ENCODE data around the gene ACACA. TPM values are rescaled to one million over a fixed set of nuclear protein-coding genes. Genes with fewer than 3 reads are reported as not detected.
"Not testable (repeated sequence)": the region's sequence is repeated elsewhere in the genome, so short reads cannot be mapped to it uniquely, and the experiment has no call there.

The ACACA gene
- polyA plus RNA-seq, 3 donors from 2014 or later: 3.3 to 7.0 (median 3.9) TPM

DNA sequence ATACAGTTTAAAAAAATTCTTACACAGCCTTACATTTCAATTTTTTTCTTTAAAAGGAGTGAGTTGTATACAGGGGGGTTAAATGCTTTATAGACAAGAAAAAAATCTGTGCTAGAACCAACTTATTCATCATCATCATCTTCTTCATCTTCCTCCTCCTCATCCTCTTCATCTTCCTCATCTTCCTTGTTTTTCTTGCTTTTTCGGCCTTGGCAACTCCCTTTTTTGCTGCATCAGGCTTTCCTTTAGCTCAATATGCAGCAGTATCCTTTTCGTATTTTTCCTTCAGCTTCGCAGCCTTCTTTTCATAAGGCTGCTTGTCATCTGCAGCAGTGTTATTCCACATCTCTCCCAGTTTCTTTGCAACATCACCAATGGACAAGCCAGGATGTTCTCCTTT lies 263.1 kb downstream of the ACACA start:
- not testable (repeated sequence) for H3K4me3 Mint-ChIP-seq; H3K4me1 Mint-ChIP-seq; H3K27me3 Mint-ChIP-seq (ENCODE audit: low read depth in 3 of 3); DNase-seq; H3K9me3 Mint-ChIP-seq
- Mint-ChIP-seq H3K36me3 (peaks cover 18 to 29% (median 22%) of the 10 kb centered on the region in 3 donors), H3K27ac (peak overlapping the region in 1 of 6 donors; percentile 1)

DNA sequence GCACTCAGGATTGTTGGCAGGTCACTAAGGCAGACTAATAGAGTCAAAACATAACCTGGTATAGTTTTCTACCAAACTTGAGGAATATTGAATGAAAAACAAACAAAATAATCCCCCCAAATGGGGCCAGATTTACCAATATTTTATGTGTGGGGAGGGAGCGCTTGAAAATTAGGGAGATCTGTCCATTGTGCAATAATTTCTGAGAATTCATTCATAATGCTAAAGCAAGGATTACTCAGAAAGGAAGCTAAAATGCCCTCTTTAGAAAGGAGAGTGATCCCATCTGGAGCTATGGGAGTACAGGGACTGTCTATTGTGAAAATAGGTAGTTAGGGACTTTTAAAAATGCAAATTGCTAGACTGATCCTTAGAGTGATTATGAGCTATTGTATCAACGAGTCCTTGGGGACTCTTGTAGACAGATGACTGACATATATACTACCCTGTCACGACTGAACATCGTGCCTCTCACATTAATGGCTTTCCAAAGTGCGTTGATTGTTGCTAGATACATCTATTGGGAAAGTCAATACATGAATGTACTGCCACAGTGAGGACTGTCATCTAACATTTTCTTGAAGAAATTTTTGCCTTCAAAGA lies 264.2 kb downstream of the ACACA start:
- Mint-ChIP-seq H3K27me3 (ENCODE audit: low read depth in 3 of 3) (no peaks in the 10 kb centered on the region), H3K27ac (peak overlapping the region in 1 of 6 donors; percentile 6), H3K36me3 (peaks cover 19 to 31% (median 22%) of the 10 kb centered on the region in 3 donors), H3K4me1 (no peaks in the 10 kb centered on the region), H3K4me3 (no peak overlapping the region), H3K9me3 (no peaks in the 10 kb centered on the region)
- no peak for DNase-seq

- DNase-seq: no peak
- no peaks in the 10 kb centered on the region for H3K4me1 Mint-ChIP-seq
- H3K27me3 Mint-ChIP-seq (ENCODE audit: low read depth in 3 of 3): no peaks in the 10 kb centered on the region
- H3K36me3 Mint-ChIP-seq: peaks cover 15 to 17% (median 15%) of the 10 kb centered on the region in 3 donors
- no peaks in the 10 kb centered on the region for H3K9me3 Mint-ChIP-seq
- no peak overlapping the region for H3K27ac Mint-ChIP-seq
- H3K4me3 Mint-ChIP-seq: no peak overlapping the region
Measured at GRCh38 chr17:37138571-37139120, 268.0 kb downstream of the ACACA start.

GRCh38 chr17:37137906-37138514 lies 268.6 kb downstream of the ACACA start:
- Mint-ChIP-seq H3K27ac (no peak overlapping the region), H3K36me3 (peaks cover 13 to 18% (median 15%) of the 10 kb centered on the region in 3 donors), H3K4me3 (no peak overlapping the region), H3K4me1 (no peaks in the 10 kb centered on the region), H3K9me3 (no peaks in the 10 kb centered on the region), H3K27me3 (ENCODE audit: low read depth in 3 of 3) (no peaks in the 10 kb centered on the region)
- DNase-seq: no peak

DNA sequence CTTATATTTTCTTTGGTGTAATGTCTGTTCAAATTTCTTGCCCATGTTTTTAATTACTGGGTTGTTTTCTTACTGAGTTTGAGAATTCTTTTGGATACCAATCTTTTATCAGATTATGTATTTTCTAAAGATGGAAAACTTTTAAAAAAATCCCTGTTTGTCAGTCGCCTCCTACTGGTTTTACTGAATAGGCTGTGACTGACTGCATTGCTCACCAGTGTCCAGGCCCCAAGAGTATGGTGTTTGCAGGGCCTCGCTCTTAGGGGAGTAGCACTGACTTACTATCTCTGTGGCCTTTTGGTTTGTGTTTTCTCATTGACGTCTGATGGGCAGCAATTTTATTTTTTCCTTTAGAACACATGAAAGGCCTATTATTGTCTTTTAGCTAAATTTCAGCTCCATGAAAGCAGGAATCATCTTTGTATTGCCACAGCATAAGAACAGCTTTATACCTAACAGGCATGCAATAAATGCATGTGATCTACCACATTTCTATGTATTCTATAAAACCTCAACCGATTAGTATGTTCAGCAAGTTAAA lies 269.5 kb downstream of the ACACA start:
- Mint-ChIP-seq H3K27me3 (ENCODE audit: low read depth in 3 of 3) (no peaks in the 10 kb centered on the region), H3K4me1 (no peaks in the 10 kb centered on the region), H3K27ac (no peak overlapping the region), H3K4me3 (no peak overlapping the region), H3K36me3 (peaks cover 8 to 18% (median 15%) of the 10 kb centered on the region in 3 donors), H3K9me3 (no peaks in the 10 kb centered on the region)
- no peak for DNase-seq

GRCh38 chr17:37135576-37135975 lies 271.1 kb downstream of the ACACA start:
- no peak for DNase-seq
- no peaks in the 10 kb centered on the region for H3K27me3 Mint-ChIP-seq (ENCODE audit: low read depth in 3 of 3)
- no peaks in the 10 kb centered on the region for H3K9me3 Mint-ChIP-seq
- H3K36me3 Mint-ChIP-seq: peaks cover 8 to 19% (median 18%) of the 10 kb centered on the region in 3 donors
- no peaks in the 10 kb centered on the region for H3K4me1 Mint-ChIP-seq
- no peak overlapping the region for H3K4me3 Mint-ChIP-seq
- no peak overlapping the region for H3K27ac Mint-ChIP-seq

DNA sequence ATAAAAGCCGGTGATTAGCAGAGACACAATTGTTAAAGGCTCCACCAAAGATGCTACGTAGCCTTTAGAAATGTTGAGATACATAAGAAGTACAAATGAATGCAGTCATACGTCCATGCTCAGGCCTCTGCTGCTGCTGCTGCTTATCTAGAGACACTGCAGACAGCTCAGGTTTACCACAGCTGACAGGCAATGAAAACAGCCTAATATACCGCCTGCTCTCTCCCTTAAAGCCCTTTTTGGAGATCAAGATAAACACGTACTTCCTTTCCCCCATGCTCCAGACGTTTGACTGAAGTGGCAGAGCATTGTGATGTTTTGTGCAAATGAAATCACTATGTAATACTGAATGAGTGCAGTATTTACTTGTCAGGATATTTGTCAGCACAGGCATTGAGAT lies 272.6 kb downstream of the ACACA start:
- Mint-ChIP-seq H3K4me3 (no peak overlapping the region), H3K27me3 (ENCODE audit: low read depth in 3 of 3) (no peaks in the 10 kb centered on the region), H3K9me3 (no peaks in the 10 kb centered on the region), H3K4me1 (no peaks in the 10 kb centered on the region), H3K36me3 (peaks cover 5 to 23% (median 13%) of the 10 kb centered on the region in 3 donors), H3K27ac (no peak overlapping the region)
- no peak for DNase-seq

GRCh38 chr17:37133136-37133535 lies 273.5 kb downstream of the ACACA start:
- no peak overlapping the region for H3K4me3 Mint-ChIP-seq
- H3K27ac Mint-ChIP-seq: no peak overlapping the region
- no peaks in the 10 kb centered on the region for H3K27me3 Mint-ChIP-seq (ENCODE audit: low read depth in 3 of 3)

GRCh38 chr17:37131669-37132611 lies 274.7 kb downstream of the ACACA start:
- Mint-ChIP-seq H3K27me3 (ENCODE audit: low read depth in 3 of 3) (peaks cover 0 to 2% (median 0%) of the 10 kb centered on the region in 3 donors), H3K4me1 (no peaks in the 10 kb centered on the region), H3K4me3 (no peak overlapping the region), H3K27ac (no peak overlapping the region), H3K9me3 (no peaks in the 10 kb centered on the region), H3K36me3 (peaks cover 0 to 22% (median 9%) of the 10 kb centered on the region in 3 donors)
- no peak for DNase-seq

More at GRCh38 chr17:37133136-37133535, 273.5 kb downstream of the ACACA start:
- Mint-ChIP-seq H3K36me3 (peaks cover 0 to 22% (median 6%) of the 10 kb centered on the region in 3 donors), H3K4me1 (no peaks in the 10 kb centered on the region), H3K9me3 (no peaks in the 10 kb centered on the region)
- no peak for DNase-seq

DNA sequence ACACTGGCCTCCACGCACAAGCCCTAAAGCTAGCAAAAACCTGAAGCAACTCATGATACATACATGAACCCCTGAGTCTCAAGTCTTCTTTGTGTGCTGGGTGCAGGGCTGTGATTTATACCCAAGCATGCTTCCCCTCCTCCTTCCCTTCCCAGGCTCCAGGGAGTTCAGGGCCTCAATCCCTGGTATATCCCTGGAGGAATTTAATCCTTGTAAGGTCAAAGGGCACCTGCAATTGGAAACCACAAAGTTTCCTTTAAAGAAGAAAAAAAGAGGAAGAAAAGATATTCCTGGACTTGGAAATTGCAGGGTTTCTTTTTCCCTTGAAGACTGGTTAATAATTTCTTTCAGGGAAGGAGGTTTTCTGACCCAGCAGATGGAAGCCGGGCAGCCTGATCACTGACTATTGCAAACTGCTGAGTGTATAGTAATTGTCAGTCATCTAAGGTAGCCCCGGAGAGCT lies 275.6 kb downstream of the ACACA start:
- H3K27ac Mint-ChIP-seq: no peak overlapping the region
- H3K27me3 Mint-ChIP-seq (ENCODE audit: low read depth in 3 of 3): peaks cover 0 to 2% (median 0%) of the 10 kb centered on the region in 3 donors
- H3K36me3 Mint-ChIP-seq: peaks cover 7 to 31% (median 15%) of the 10 kb centered on the region in 3 donors
- H3K4me1 Mint-ChIP-seq: no peaks in the 10 kb centered on the region
- no peak overlapping the region for H3K4me3 Mint-ChIP-seq
- no peak for DNase-seq
- no peaks in the 10 kb centered on the region for H3K9me3 Mint-ChIP-seq

- DNase-seq: no peak
- Mint-ChIP-seq H3K4me3 (no peak overlapping the region), H3K4me1 (no peaks in the 10 kb centered on the region), H3K27ac (no peak overlapping the region), H3K27me3 (ENCODE audit: low read depth in 3 of 3) (peaks cover 0 to 2% (median 0%) of the 10 kb centered on the region in 3 donors), H3K36me3 (peaks cover 30 to 39% (median 37%) of the 10 kb centered on the region in 3 donors), H3K9me3 (no peaks in the 10 kb centered on the region)
Measured at GRCh38 chr17:37124821-37125173, 281.8 kb downstream of the ACACA start.

GRCh38 chr17:37123941-37124820 lies 282.5 kb downstream of the ACACA start:
- no peak for DNase-seq
- Mint-ChIP-seq H3K9me3 (no peaks in the 10 kb centered on the region), H3K36me3 (peaks cover 30 to 39% (median 32%) of the 10 kb centered on the region in 3 donors), H3K27me3 (ENCODE audit: low read depth in 3 of 3) (peaks cover 0 to 2% (median 0%) of the 10 kb centered on the region in 3 donors), H3K27ac (no peak overlapping the region), H3K4me1 (no peaks in the 10 kb centered on the region), H3K4me3 (no peak overlapping the region)

GRCh38 chr17:37123386-37123785 lies 283.2 kb downstream of the ACACA start:
- Mint-ChIP-seq H3K27me3 (ENCODE audit: low read depth in 3 of 3) (peaks cover 0 to 2% (median 0%) of the 10 kb centered on the region in 3 donors), H3K4me1 (no peaks in the 10 kb centered on the region), H3K9me3 (no peaks in the 10 kb centered on the region), H3K27ac (no peak overlapping the region), H3K4me3 (no peak overlapping the region), H3K36me3 (peaks cover 27 to 39% (median 30%) of the 10 kb centered on the region in 3 donors)
- no peak for DNase-seq
